BLaER1 (cell line): ENCODE data around the gene UPF2.
"Not testable (repeated sequence)": the region's sequence is repeated elsewhere in the genome, so short reads cannot be mapped to it uniquely, and the experiment has no call there.

Experiments used
- H3K27ac ChIP-seq: shearing (Covaris generic); formaldehyde crosslinking; 2 replicates; pipeline ENCODE4 v1.8.1; 2022
- H3K27me3 ChIP-seq: shearing (Covaris generic); formaldehyde crosslinking; 2 replicates; pipeline ENCODE4 v1.8.1; 2022
- H3K36me3 ChIP-seq: shearing (Covaris generic); formaldehyde crosslinking; 2 replicates; pipeline ENCODE4 v1.8.1; 2022
- H3K4me1 ChIP-seq: shearing (Covaris generic); formaldehyde crosslinking; 2 replicates; pipeline ENCODE4 v1.8.1; 2022
- H3K4me2 ChIP-seq: shearing (Covaris generic); formaldehyde crosslinking; 2 replicates; pipeline ENCODE4 v1.8.1; 2022
- H3K4me3 ChIP-seq: shearing (Covaris generic); formaldehyde crosslinking; 2 replicates; pipeline ENCODE4 v1.8.1; 2022
- H3K9ac ChIP-seq: shearing (Covaris generic); formaldehyde crosslinking; 2 replicates; pipeline ENCODE4 v1.8.1; 2022
- H3K9me3 ChIP-seq: shearing (Covaris generic); formaldehyde crosslinking; 2 replicates; pipeline ENCODE4 v1.8.1; 2022
- H4K20me1 ChIP-seq: shearing (Covaris generic); formaldehyde crosslinking; 2 replicates; pipeline ENCODE4 v1.8.1; 2022
- Cebpa-rat ChIP-seq: shearing (Covaris generic); IDR thresholded peaks from 2 replicates; pipeline ENCODE4 v1.8.1; 2022

UPF2 gene

GRCh38 chr10:12042797-12043651, at the start of gene UPF2:
TSS of gene UPF2 (minus strand) at chr10:12042809. CDS start at chr10:12035423, 7,386 bp downstream.
- no peaks in the 10 kb centered on the region for H3K36me3 ChIP-seq
- H3K9me3 ChIP-seq, result no peaks in the 10 kb centered on the region
- H3K27ac ChIP-seq, result peak within 1 kb of the TSS; percentile 100
- H4K20me1 ChIP-seq, result peaks cover 38% of the 10 kb centered on the region
- H3K4me1 ChIP-seq, result peaks cover 26% of the 10 kb centered on the region
- peak within 1 kb of the TSS; percentile 100 for H3K9ac ChIP-seq
- peak within 1 kb of the TSS; percentile 95 for H3K4me3 ChIP-seq
- peak within 1 kb of the TSS; percentile 93 for H3K4me2 ChIP-seq
- no peaks in the 10 kb centered on the region for H3K27me3 ChIP-seq
- TF ChIP-seq Cebpa-rat, result no peak

GRCh38 chr10:12091421-12091820, 48.8 kb upstream of the UPF2 start:
- Histone ChIP-seq H3K36me3 (peaks cover 98% of the 10 kb centered on the region), H4K20me1 (no peaks in the 10 kb centered on the region)

GRCh38 chr10:12088919-12089318, 46.3 kb upstream of the UPF2 start:
- TF ChIP-seq Cebpa-rat, result no peak
- Histone ChIP-seq H3K4me3 (no peak overlapping the region), H3K4me1 (no peaks in the 10 kb centered on the region), H3K9ac (no peak overlapping the region), H3K4me2 (no peak overlapping the region), H4K20me1 (no peaks in the 10 kb centered on the region), H3K27ac (no peak overlapping the region), H3K9me3 (no peaks in the 10 kb centered on the region), H3K36me3 (peaks cover 98% of the 10 kb centered on the region), H3K27me3 (no peaks in the 10 kb centered on the region)

More at GRCh38 chr10:12091421-12091820, 48.8 kb upstream of the UPF2 start:
- peaks cover 6% of the 10 kb centered on the region; the same call in 1 of the 2 replicates for H3K4me1 ChIP-seq
- no peak overlapping the region for H3K4me3 ChIP-seq
- no peak overlapping the region for H3K4me2 ChIP-seq
- H3K9me3 ChIP-seq, result no peaks in the 10 kb centered on the region
- H3K9ac ChIP-seq, result no peak overlapping the region
- H3K27me3 ChIP-seq, result no peaks in the 10 kb centered on the region
- TF ChIP-seq Cebpa-rat, result no peak
- H3K27ac ChIP-seq, result no peak overlapping the region

- Histone ChIP-seq H3K36me3 (peaks cover 72% of the 10 kb centered on the region), H3K4me2 (no peak overlapping the region), H3K4me1 (peaks cover 14% of the 10 kb centered on the region), H3K27ac (no peak overlapping the region), H3K9ac (no peak overlapping the region), H3K27me3 (no peaks in the 10 kb centered on the region), H3K4me3 (no peak overlapping the region), H4K20me1 (no peaks in the 10 kb centered on the region), H3K9me3 (no peaks in the 10 kb centered on the region)
- TF ChIP-seq Cebpa-rat, result no peak
Observed at GRCh38 chr10:12081879-12082557, 39.4 kb upstream of the UPF2 start.

- H4K20me1 ChIP-seq, result no peaks in the 10 kb centered on the region
- peaks cover 17% of the 10 kb centered on the region for H3K4me1 ChIP-seq
- TF ChIP-seq Cebpa-rat, result no peak
- H3K4me3 ChIP-seq, result no peak overlapping the region
- no peak overlapping the region for H3K9ac ChIP-seq
- H3K36me3 ChIP-seq, result peaks cover 70% of the 10 kb centered on the region
- no peak overlapping the region for H3K4me2 ChIP-seq
- H3K27me3 ChIP-seq, result no peaks in the 10 kb centered on the region
- no peak overlapping the region for H3K27ac ChIP-seq
- no peaks in the 10 kb centered on the region for H3K9me3 ChIP-seq
Observed at GRCh38 chr10:12081470-12081869, 38.9 kb upstream of the UPF2 start.

GRCh38 chr10:12077580-12078180, 35.1 kb upstream of the UPF2 start:
- H3K27me3 ChIP-seq, result no peaks in the 10 kb centered on the region
- H3K4me2 ChIP-seq, result peak overlapping the region; percentile 60
- peaks cover 55% of the 10 kb centered on the region for H3K4me1 ChIP-seq
- peaks cover 38% of the 10 kb centered on the region for H3K36me3 ChIP-seq
- no peaks in the 10 kb centered on the region for H3K9me3 ChIP-seq
- H3K4me3 ChIP-seq, result no peak overlapping the region
- no peaks in the 10 kb centered on the region for H4K20me1 ChIP-seq
- peak overlapping the region; percentile 53; the same call in 1 of the 2 replicates for H3K27ac ChIP-seq
- H3K9ac ChIP-seq, result no peak overlapping the region
- no peak for TF ChIP-seq Cebpa-rat

- TF ChIP-seq Cebpa-rat, result no peak
- Histone ChIP-seq H3K4me3 (no peak overlapping the region), H3K27me3 (no peaks in the 10 kb centered on the region), H4K20me1 (no peaks in the 10 kb centered on the region), H3K4me2 (0 out of 2 replicates have a peak overlapping the region, but pooled peaks have one; percentile 5), H3K9ac (0 out of 2 replicates have a peak overlapping the region, but pooled peaks have one; percentile 5), H3K36me3 (peaks cover 12% of the 10 kb centered on the region; the same call in 1 of the 2 replicates), H3K4me1 (peaks cover 67% of the 10 kb centered on the region), H3K27ac (no peak overlapping the region; the same call in 1 of the 2 replicates), H3K9me3 (no peaks in the 10 kb centered on the region)
Observed at GRCh38 chr10:12073526-12073925, 30.9 kb upstream of the UPF2 start.

GRCh38 chr10:12071441-12071840, 28.8 kb upstream of the UPF2 start:
- H3K9ac ChIP-seq, H3K4me2 ChIP-seq, H4K20me1 ChIP-seq, H3K27ac ChIP-seq, H3K9me3 ChIP-seq, H3K27me3 ChIP-seq, H3K36me3 ChIP-seq, H3K4me3 ChIP-seq: not testable (repeated sequence)
- H3K4me1 ChIP-seq, result peaks cover 57% of the 10 kb centered on the region

GRCh38 chr10:12068449-12069269, 26.1 kb upstream of the UPF2 start, which contains the start of gene DHTKD1:
TSS of gene DHTKD1 (plus strand) at chr10:12068954. CDS start at chr10:12069034, 80 bp downstream.
- peak within 1 kb of the TSS; percentile 91 for H3K27ac ChIP-seq
- H3K4me3 ChIP-seq, result peak within 1 kb of the TSS; percentile 94
- peaks cover 29% of the 10 kb centered on the region for H3K4me1 ChIP-seq
- H4K20me1 ChIP-seq, result no peaks in the 10 kb centered on the region
- peak within 1 kb of the TSS; percentile 78 for H3K4me2 ChIP-seq
- no peaks in the 10 kb centered on the region for H3K27me3 ChIP-seq
- H3K9me3 ChIP-seq, result no peaks in the 10 kb centered on the region
- H3K36me3 ChIP-seq, result no peaks in the 10 kb centered on the region
- no peak for TF ChIP-seq Cebpa-rat
- H3K9ac ChIP-seq, result peak within 1 kb of the TSS; percentile 94
